Heart left ventricle (tissue), 16 donors: ENCODE measurements around the gene GMPPA. TPM values are rescaled to one million over a fixed set of nuclear protein-coding genes. Genes with fewer than 3 reads are reported as not detected.

Source experiments
- ATAC-seq, 4 donors: fragments of 200-7000 bp; cut with Tn5 transposase; one replicate each; pipeline ENCODE4 v1.9.1; 2020 to 2022; ENCODE audit warnings: moderate library complexity in 4 of 4, mild to moderate bottlenecking in 3 of 4, moderate number of reproducible peaks in 1 of 4
- DNase-seq, 5 donors: peaks; one replicate each; pipeline ENCODE4 v3.0.0-alpha.2; 2020
- H3K27ac ChIP-seq, 12 donors: fragments of 200-600 bp; sonication (generic) in 4 of 12; one replicate each; pipeline versions ENCODE4 v1.5.0 to v1.8.0; 2016 to 2022; ENCODE audit warnings: mild to moderate bottlenecking in 2 of 12
- H3K27me3 ChIP-seq, 9 donors: fragments of 200-600 bp; sonication (generic) in 2 of 9; one replicate each; pipeline versions ENCODE4 v1.5.1 to v1.8.0; 2016 to 2022; ENCODE audit warnings: mild to moderate bottlenecking in 3 of 9
- H3K36me3 ChIP-seq, 9 donors: fragments of 200-600 bp; sonication (generic) in 2 of 9; one replicate each; pipeline versions ENCODE4 v1.5.0 to v1.8.0; 2018 to 2022; ENCODE audit warnings: mild to moderate bottlenecking in 2 of 9
- H3K4me1 ChIP-seq, 12 donors: fragments of 200-600 bp; sonication (generic) in 4 of 12; one replicate each; pipeline versions ENCODE4 v1.5.0 to v1.8.0; 2016 to 2022; ENCODE audit warnings: mild to moderate bottlenecking in 3 of 12
- H3K4me3 ChIP-seq, 12 donors: fragments of 200-600 bp; sonication (generic) in 4 of 12; one replicate each; pipeline versions ENCODE4 v1.5.0 to v1.8.0; 2017 to 2022; ENCODE audit warnings: mild to moderate bottlenecking in 9 of 12, moderate library complexity in 4 of 12
- H3K9me3 ChIP-seq, 12 donors: fragments of 200-600 bp; sonication (generic) in 4 of 12; one replicate each; pipeline versions ENCODE4 v1.5.0 to v1.8.0; 2016 to 2022; ENCODE audit warnings: mild to moderate bottlenecking in 1 of 12
- POLR2A ChIP-seq, 2 donors: fragments of 450-650 bp; IDR thresholded peaks; one replicate each; pipeline ENCODE4 v1.6.1; 2017; ENCODE audit warnings: antibody characterized with exemption in 2 of 2, mild to moderate bottlenecking in 2 of 2, moderate library complexity in 2 of 2
- WGBS, 4 donors: extraction: QIAGEN DNeasy Blood & Tissue Kit in 2 of 4; methylation state at CpG; one replicate each; pipeline versions ENCODE4 v1.1.5 to v1.1.7; 2013 to 2018; 5-methylcytosine and 5-hydroxymethylcytosine counted together
- intact Hi-C, 10 donors: fragments of 100-400 bp; cut with DNase I; formaldehyde crosslinking; loops; one replicate each; pipeline versions ENCODE4 v1.11.1 to v1.14.2; 2022
- polyA plus RNA-seq, 2 donors: library from polyadenylated mRNA; stranded (reverse); fragments of 200-250 nt; gene quantifications; one replicate each; pipeline ENCODE4 v1.2.3, GENCODE V29; 2013
- total RNA-seq, 9 donors: library from RNA; depleted of rRNA in 2 of 9; stranded (reverse); fragments of >200 nt in 2 of 9; fragmentation: NEBNext Ultra II Directional in 3 of 9; extraction: Animal tissue kit (Norgen Biotek cat#: 25700) in 3 of 9; gene quantifications; one replicate each; pipeline versions ENCODE4 v1.1.0 to v1.2.4, GENCODE V29; 2016 to 2023
- TF ChIP-seq, protein P1 (sequence below), 12 donors: fragments of 200-600 bp; sonication (generic) in 4 of 12; IDR thresholded peaks; one replicate each; pipeline versions ENCODE4 v1.5.0 to v1.8.0; 2018 to 2022; ENCODE audit warnings: antibody characterized with exemption in 12 of 12, mild to moderate bottlenecking in 5 of 12
- donor health status: ischemic (EF 13 %, LVEDD 7.1; RV severe dilation, severe dysfunction).
- donor health status: healthy with polysubstance abuse.
- donor health status: DM: no; HTN: yes; CAD: no.
- donor health status: DM: no; HTN: no; CAD: no.
- donor health status: ischemic (EF 25% LVEDD 6.9; RV normal size, moderate dysfunction).
- donor health status: ischemic (EF 25% LVEDD 5.7; RV mildly dilated, moderate dysfunction).
- donor health status: healthy.
- donor health status: DM: yes; HTN: yes; CAD: no.
- donor health status: ischemic (EF 35%, LVEDD 5.7; RV mildly dilated, moderate dysfunction).
- donor health status: nonischemic (EF 11% LVEDD 7.7; RV severe dilation, severe dysfunction).
- donor health status: DM: yes; HTN: yes; CAD: no.
- donor health status: PGD.
- donor health status: ischemic (EF 29% LVEDD 5.4; RV normal size, mild dysfunction).
- donor health status: nonischemic (EF 23%, LVEDD 6.1; RV moderate dilation, normal function).

Gene GMPPA
- total and polyA plus RNA-seq, 11 donors, result 15.8 to 35.5 (median 20.1) TPM

DNA sequence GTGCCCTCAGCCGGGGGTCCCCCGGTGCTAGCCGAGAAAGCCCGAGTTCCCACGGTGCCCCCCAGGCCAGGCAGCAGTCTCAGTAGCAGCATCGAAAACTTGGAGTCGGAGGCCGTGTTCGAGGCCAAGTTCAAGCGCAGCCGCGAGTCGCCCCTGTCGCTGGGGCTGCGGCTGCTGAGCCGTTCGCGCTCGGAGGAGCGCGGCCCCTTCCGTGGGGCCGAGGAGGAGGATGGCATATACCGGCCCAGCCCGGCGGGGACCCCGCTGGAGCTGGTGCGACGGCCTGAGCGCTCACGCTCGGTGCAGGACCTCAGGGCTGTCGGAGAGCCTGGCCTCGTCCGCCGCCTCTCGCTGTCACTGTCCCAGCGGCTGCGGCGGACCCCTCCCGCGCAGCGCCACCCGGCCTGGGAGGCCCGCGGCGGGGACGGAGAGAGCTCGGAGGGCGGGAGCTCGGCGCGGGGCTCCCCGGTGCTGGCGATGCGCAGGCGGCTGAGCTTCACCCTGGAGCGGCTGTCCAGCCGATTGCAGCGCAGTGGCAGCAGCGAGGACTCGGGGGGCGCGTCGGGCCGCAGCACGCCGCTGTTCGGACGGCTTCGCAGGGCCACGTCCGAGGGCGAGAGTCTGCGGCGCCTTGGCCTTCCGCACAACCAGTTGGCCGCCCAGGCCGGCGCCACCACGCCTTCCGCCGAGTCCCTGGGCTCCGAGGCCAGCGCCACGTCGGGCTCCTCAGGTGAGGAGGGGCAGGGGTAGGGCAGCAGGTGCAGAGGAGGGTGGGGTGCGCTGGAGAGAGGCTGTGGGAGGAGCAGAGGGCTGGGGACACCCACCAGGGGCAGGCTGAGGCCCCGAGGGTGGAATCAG, 14.1 kb upstream of the GMPPA start:
- H3K9me3 ChIP-seq, result no peaks in the 10 kb centered on the region
- DNase-seq, result no peak
- H3K4me1 ChIP-seq, result peaks cover 0 to 43% (median 5%) of the 10 kb centered on the region in 12 donors
- peaks cover 4 to 47% (median 14%) of the 10 kb centered on the region in 9 donors for H3K27me3 ChIP-seq
- intact Hi-C loops, result no loop called here
- H3K27ac ChIP-seq, result peak overlapping the region in 4 of 12 donors; percentile 3 to 75 (median 20)
- WGBS, 4 donors, result 19 to 26% (median 20%) methylated on average over 8 to 89 of the region's 89 CpGs
- peak in 1 of 4 donors; percentile 7 for ATAC-seq
- H3K4me3 ChIP-seq, result peak overlapping the region in 8 of 12 donors; percentile 3 to 38 (median 24)
- peaks cover 0 to 44% (median 7%) of the 10 kb centered on the region in 9 donors for H3K36me3 ChIP-seq
- TF ChIP-seq, protein P1, sequence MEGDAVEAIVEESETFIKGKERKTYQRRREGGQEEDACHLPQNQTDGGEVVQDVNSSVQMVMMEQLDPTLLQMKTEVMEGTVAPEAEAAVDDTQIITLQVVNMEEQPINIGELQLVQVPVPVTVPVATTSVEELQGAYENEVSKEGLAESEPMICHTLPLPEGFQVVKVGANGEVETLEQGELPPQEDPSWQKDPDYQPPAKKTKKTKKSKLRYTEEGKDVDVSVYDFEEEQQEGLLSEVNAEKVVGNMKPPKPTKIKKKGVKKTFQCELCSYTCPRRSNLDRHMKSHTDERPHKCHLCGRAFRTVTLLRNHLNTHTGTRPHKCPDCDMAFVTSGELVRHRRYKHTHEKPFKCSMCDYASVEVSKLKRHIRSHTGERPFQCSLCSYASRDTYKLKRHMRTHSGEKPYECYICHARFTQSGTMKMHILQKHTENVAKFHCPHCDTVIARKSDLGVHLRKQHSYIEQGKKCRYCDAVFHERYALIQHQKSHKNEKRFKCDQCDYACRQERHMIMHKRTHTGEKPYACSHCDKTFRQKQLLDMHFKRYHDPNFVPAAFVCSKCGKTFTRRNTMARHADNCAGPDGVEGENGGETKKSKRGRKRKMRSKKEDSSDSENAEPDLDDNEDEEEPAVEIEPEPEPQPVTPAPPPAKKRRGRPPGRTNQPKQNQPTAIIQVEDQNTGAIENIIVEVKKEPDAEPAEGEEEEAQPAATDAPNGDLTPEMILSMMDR (IDR thresholded peaks at IDR 0.05), result no peak
- no peak for TF ChIP-seq POLR2A (IDR thresholded peaks at IDR 0.05)

DNA sequence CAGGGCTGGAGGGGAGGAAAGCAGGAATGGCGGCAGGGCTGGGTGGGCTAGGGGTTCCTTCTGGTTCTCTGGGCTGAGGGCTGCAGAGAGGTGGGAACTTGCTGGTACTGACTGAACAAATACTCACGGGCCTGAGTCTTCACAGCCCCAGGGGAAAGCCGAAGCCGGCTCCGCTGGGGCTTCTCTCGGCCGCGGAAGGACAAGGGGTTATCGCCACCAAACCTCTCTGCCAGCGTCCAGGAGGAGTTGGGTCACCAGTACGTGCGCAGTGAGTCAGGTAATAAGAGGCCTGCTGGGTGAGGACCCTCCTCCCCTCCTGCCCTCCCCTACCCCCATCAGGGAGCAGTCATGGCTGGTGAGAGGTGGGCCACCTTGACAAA, 13.5 kb upstream of the GMPPA start:
- Histone ChIP-seq H3K9me3 (no peaks in the 10 kb centered on the region), H3K36me3 (peaks cover 0 to 40% (median 7%) of the 10 kb centered on the region in 9 donors), H3K4me1 (peaks cover 0 to 43% (median 5%) of the 10 kb centered on the region in 12 donors), H3K27ac (peak overlapping the region in 4 of 12 donors; percentile 3 to 75 (median 20)), H3K4me3 (no peak overlapping the region), H3K27me3 (peaks cover 4 to 47% (median 14%) of the 10 kb centered on the region in 9 donors)
- 63 to 77% (median 71%) methylated on average over 8 to 12 of the region's 12 CpGs for WGBS, 4 donors
- DNase-seq (no peak), ATAC-seq (no peak)
- TF ChIP-seq, protein P1 (IDR thresholded peaks at IDR 0.05), result no peak
- no peak for TF ChIP-seq POLR2A (IDR thresholded peaks at IDR 0.05)
- intact Hi-C loops, result no loop called here

DNA sequence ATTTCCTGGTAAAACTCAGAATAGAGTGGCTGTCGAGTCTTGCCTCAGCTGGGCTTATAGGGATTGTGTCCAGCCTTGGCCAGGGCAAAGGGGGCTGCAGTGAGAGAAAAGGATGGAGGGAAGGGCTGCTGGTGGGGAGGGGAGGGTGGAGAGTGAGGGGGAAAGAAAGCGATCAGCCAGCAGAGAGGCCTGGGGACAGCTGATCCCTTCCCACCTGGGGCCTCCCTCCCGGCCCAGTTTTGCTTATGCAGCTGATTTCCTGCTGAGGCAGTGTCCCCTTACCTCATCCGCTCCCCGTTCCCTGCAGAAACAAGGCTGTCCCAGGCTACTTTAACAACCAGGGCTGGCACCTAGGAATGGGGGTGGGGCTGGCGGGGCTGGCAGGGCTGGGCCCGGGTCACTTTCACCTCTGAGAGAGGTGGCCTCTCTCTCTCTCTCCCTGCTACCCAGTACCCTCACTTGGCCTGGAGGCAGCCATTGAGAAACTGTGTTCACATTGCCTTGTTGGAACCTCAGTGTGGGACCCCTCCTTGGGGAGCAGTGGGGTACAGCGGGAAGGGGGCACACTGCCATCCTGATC, 12.2 kb upstream of the GMPPA start:
- no peak for DNase-seq
- peaks cover 0 to 49% (median 6%) of the 10 kb centered on the region in 12 donors for H3K4me1 ChIP-seq
- H3K4me3 ChIP-seq, result no peak overlapping the region
- intact Hi-C loops, result no loop called here
- H3K27me3 ChIP-seq, result peaks cover 4 to 47% (median 14%) of the 10 kb centered on the region in 9 donors
- no peak for ATAC-seq
- no peak for TF ChIP-seq POLR2A (IDR thresholded peaks at IDR 0.05)
- TF ChIP-seq, protein P1 (IDR thresholded peaks at IDR 0.05), result no peak
- no peaks in the 10 kb centered on the region for H3K9me3 ChIP-seq
- peaks cover 0 to 36% (median 4%) of the 10 kb centered on the region in 9 donors for H3K36me3 ChIP-seq
- 37 to 56% (median 46%) methylated on average over 8 of the region's 8 CpGs for WGBS, 4 donors
- H3K27ac ChIP-seq, result peak overlapping the region in 2 of 12 donors; percentile 3 to 17
